GM19467 (cell line): ENCODE data around the gene DIS3L2.
"Not testable (repeated sequence)": the region's sequence is repeated elsewhere in the genome, so short reads cannot be mapped to it uniquely, and the experiment has no call there.

Experiments
- ATAC-seq: cut with Tn5 transposase; IDR thresholded peaks from one replicate; pipeline ENCODE4 v1.9.1; 2021; ENCODE audit warnings: mild to moderate bottlenecking, moderate library complexity; ENCODE audit not compliant: unreplicated experiment

DIS3L2 gene

GRCh38 chr2:232288489-232289030 lies 327.0 kb downstream of the DIS3L2 start:
- ATAC-seq: no peak

- ATAC-seq: no peak
Observed at GRCh38 chr2:232290668-232291067, 329.2 kb downstream of the DIS3L2 start.

GRCh38 chr2:232291343-232291742 lies 329.8 kb downstream of the DIS3L2 start:
- ATAC-seq: no peak

GRCh38 chr2:232292395-232293154 lies 331.1 kb downstream of the DIS3L2 start:
- ATAC-seq: peak; percentile 59

GRCh38 chr2:232293191-232293590 lies 331.7 kb downstream of the DIS3L2 start:
- ATAC-seq: no peak

- ATAC-seq: no peak
Observed at GRCh38 chr2:232295971-232296370, 334.5 kb downstream of the DIS3L2 start.

- ATAC-seq: no peak
Observed at GRCh38 chr2:232296776-232297525, 335.4 kb downstream of the DIS3L2 start.

- no peak for ATAC-seq
Observed at GRCh38 chr2:232299084-232299483, 337.6 kb downstream of the DIS3L2 start.

GRCh38 chr2:232299927-232300674 lies 338.6 kb downstream of the DIS3L2 start:
- ATAC-seq: no peak

GRCh38 chr2:232300894-232301387 lies 339.4 kb downstream of the DIS3L2 start:
- ATAC-seq: no peak

- no peak for ATAC-seq
Observed at GRCh38 chr2:232304236-232304635, 342.7 kb downstream of the DIS3L2 start.

GRCh38 chr2:232306741-232307305 lies 345.3 kb downstream of the DIS3L2 start:
- ATAC-seq: no peak

GRCh38 chr2:232307854-232308253 lies 346.3 kb downstream of the DIS3L2 start:
- ATAC-seq: no peak

- no peak for ATAC-seq
Observed at GRCh38 chr2:232308986-232309385, 347.5 kb downstream of the DIS3L2 start.

GRCh38 chr2:232309592-232309991 lies 348.1 kb downstream of the DIS3L2 start:
- no peak for ATAC-seq

GRCh38 chr2:232310121-232310520 lies 348.6 kb downstream of the DIS3L2 start:
- ATAC-seq: no peak

GRCh38 chr2:232310696-232311095 lies 349.2 kb downstream of the DIS3L2 start:
- ATAC-seq: no peak

- ATAC-seq: not testable (repeated sequence)
Observed at GRCh38 chr2:232313645-232314044, 352.1 kb downstream of the DIS3L2 start.

- peak; percentile 78 for ATAC-seq
Observed at GRCh38 chr2:232315049-232315922, 353.8 kb downstream of the DIS3L2 start.

- peak; percentile 16 for ATAC-seq
Observed at GRCh38 chr2:232315923-232316299, 354.4 kb downstream of the DIS3L2 start.
